Subcutaneous adipose tissue (tissue), 4 donors: ENCODE measurements around the gene RAD51B. TPM values are rescaled to one million over a fixed set of nuclear protein-coding genes. Genes with fewer than 3 reads are reported as not detected.

Source experiments
- CTCF ChIP-seq: fragments of 450-650 bp; IDR thresholded peaks from one replicate; pipeline ENCODE4 v1.5.1; 2016; ENCODE audit warnings: low read depth, mild to moderate bottlenecking, control low read depth, antibody characterized with exemption, moderate library complexity
- total RNA-seq, 4 donors: library from RNA; depleted of rRNA; stranded (reverse); fragments of >200 nt; gene quantifications; one replicate each; pipeline ENCODE4 v1.1.0, GENCODE V29; 2016

RAD51B gene
- total RNA-seq, 4 donors from 2014 or later, result 9.7 to 24.1 (median 16.7) TPM

DNA sequence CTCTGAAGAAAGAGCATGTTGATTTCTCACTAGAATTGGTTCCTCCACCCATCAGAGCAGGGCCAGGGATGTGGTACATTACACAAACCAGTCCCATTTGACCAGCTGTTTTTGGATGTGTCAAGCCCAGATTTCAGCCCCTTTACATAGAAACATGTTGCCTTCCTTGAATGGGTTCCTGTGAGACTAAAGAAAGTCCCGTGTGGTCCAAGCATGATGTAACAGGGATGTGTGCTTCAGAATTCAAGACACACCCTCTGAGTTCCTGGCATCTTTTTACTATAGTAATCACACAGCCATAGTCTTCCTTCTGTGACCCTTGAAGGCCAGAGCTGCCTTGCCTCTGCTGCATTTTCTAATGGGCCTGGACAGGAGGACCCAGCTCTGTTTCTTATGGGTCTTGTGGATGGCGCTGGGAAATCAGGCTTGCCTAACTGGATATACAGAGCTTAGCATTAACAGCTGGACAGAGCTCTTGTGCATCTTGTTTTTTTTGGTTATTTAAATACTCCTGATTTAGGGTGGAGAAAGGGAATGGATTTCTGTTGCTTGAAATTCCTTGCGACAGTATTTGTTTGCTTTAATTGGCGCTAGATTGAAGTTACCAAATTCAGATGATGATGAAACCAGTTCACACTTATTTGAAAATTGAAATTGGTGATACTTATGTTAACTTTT, 632.3 kb downstream of the RAD51B start:
- TF ChIP-seq CTCF, result no peak

GRCh38 chr14:68458253-68458652, 638.7 kb downstream of the RAD51B start:
- no peak for TF ChIP-seq CTCF

DNA sequence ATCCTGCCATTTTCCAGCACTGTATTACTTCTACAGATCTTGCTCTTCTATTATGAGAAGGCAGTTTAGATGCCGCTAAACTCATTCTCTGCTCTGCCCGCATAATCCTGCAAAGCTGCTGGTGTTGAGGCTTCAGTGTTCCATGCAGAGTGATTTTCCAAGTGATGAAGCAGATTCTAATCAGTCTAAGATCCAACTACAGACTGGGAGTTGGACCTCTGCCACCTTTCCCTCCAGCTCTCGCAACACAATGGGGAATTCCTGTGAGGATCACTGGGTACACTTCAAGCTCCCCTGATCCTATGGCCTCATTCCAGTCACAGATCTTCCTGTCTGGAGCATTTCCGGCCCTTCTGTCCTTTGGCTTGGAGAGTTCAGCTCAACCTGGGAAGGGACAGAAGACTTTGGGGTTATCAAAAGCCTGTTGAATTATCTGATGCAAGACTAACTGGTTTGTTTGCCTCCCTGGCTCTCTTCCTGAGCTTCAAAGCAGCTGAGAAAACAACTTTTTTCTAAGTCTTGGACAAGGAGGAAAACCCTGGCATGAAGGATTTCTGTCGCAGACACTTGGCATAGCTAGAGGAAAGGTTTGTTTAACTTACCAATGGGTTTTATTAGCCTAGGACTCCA, 639.4 kb downstream of the RAD51B start:
- TF ChIP-seq CTCF, result no peak

DNA sequence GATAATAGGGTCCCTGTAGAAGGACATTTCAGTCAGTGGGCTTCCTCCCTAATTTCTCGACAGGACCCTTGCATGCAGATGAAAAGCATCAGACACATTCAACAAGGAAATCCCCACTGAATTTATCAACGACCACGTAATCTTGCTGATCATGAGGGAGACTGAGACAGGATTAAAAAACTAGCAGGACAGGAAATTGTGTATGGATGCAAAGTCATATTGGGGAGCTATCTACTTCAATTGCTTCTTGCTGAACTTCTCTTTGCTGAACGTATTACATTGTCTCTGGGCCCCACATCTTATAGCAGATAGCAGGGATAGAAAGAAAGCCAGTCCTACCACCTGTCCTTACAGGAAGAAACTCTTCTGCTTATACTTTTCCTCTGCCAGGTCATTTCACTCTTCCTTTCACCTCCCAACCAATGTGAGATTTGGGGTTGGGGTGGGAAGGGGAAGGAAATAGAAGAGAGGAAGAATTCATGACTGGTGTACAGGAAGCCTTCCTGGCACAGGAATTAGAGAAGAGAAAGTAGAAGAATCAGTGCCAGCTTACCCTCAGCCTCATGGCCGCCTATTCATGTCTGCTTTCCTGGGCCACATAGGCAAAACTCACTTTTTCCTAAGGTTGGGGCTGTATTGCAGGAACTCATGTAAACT, 640.0 kb downstream of the RAD51B start:
- no peak for TF ChIP-seq CTCF

GRCh38 chr14:68460541-68460940, 641.0 kb downstream of the RAD51B start:
- TF ChIP-seq CTCF, result no peak

DNA sequence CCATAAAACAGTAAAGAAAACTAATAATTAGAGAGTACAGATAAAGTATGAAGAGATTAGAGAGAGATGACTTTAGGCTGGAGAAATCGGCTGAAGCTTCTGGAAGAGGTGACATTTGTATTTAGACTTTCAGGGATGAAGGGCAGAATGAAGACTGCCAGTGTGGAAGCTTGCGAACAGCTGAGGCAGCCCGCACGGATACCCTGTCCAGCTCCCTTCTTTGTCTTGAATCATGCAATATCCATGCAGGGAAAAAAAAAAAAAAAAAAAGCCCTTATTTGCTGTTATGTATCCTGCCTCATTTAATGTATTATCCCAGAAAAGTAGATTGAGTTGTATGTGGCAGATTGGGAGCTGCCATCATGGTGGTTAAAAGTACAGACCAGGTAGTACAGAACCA, 641.5 kb downstream of the RAD51B start:
- TF ChIP-seq CTCF, result no peak

DNA sequence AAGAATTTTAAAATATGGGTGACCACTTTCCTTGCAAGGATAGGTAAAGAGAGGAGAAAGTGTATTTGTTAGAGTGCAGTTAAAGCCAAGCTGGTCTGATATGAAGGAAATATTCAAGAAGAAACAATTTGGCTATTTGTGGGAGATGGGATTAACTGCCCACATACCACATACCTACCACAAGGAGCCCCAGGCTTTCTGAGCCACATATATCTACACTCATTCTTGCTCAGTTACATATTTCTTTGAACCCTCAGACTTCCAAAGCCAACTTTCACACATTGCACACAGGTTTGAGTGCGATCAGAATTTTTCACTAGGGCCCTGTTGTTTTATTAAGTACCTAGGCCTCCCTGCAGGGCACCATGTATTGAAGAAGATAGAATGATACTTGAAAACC, 643.1 kb downstream of the RAD51B start:
- TF ChIP-seq CTCF, result no peak
